Tibial artery (tissue), 4 donors: ENCODE data around the gene DNM1.

Experiments
- DNase-seq, 2 donors: peaks; one replicate each; pipeline ENCODE4 v3.0.0-alpha.2; 2019
- H3K27ac ChIP-seq, 2 donors: fragments of 200-600 bp; sonication (generic) in 1 of 2; 1 replicate in 1 of 2; 2 replicates in 1 of 2; pipeline ENCODE4 v1.5.1; 2018 to 2019; ENCODE audit warnings: mild to moderate bottlenecking in 1 of 2
- H3K27me3 ChIP-seq, 2 donors: fragments of 200-600 bp; sonication (generic) in 1 of 2; one replicate each; pipeline versions ENCODE4 v1.5.1 to v1.6.0; 2016 to 2019
- H3K36me3 ChIP-seq, 3 donors: fragments of 200-600 bp; sonication (generic) in 2 of 3; one replicate each; pipeline ENCODE4 v1.5.1; 2016 to 2019; ENCODE audit warnings: mild to moderate bottlenecking in 2 of 3
- H3K4me1 ChIP-seq, 4 donors: fragments of 200-600 bp; sonication (generic) in 2 of 4; 1 replicate in 3 of 4; 2 replicates in 1 of 4; pipeline ENCODE4 v1.5.1; 2016 to 2019
- H3K4me3 ChIP-seq, 2 donors: fragments of 200-600 bp; sonication (generic) in 1 of 2; 1 replicate in 1 of 2; 2 replicates in 1 of 2; pipeline ENCODE4 v1.5.1; 2018 to 2019; ENCODE audit warnings: mild to moderate bottlenecking in 2 of 2
- H3K9me3 ChIP-seq, 3 donors: fragments of 200-600 bp; sonication (generic) in 1 of 3; one replicate each; pipeline ENCODE4 v1.5.1; 2016 to 2019
- CTCF ChIP-seq, 2 experiments: fragments of 200-600 bp in 1 of 2; fragments of 450-650 bp in 1 of 2; IDR thresholded peaks; one replicate each; pipeline ENCODE4 v1.5.1; 2017 to 2019; ENCODE audit warnings: antibody characterized with exemption in 2 of 2, mild to moderate bottlenecking in 1 of 2, moderate library complexity in 1 of 2
- intact Hi-C: fragments of 100-400 bp; cut with DNase I; formaldehyde crosslinking; loops from one replicate; pipeline ENCODE4 v1.15.0; 2023; ENCODE audit warnings: low total_unique reads

The DNM1 gene

GRCh38 chr9:128294142-128294541 is 91.0 kb downstream of the DNM1 start:
- intact Hi-C loops: no loop called here
- no peaks in the 10 kb centered on the region for H3K9me3 ChIP-seq
- peaks cover 0 to 10% (median 0%) of the 10 kb centered on the region in 3 donors for H3K36me3 ChIP-seq
- H3K4me1 ChIP-seq: no peaks in the 10 kb centered on the region
- no peak overlapping the region for H3K27ac ChIP-seq
- no peaks in the 10 kb centered on the region for H3K27me3 ChIP-seq
- no peak overlapping the region for H3K4me3 ChIP-seq
- no peak for DNase-seq
- TF ChIP-seq CTCF (IDR thresholded peaks at IDR 0.05): no peak

- Histone ChIP-seq H3K27ac (no peak overlapping the region), H3K36me3 (no peaks in the 10 kb centered on the region), H3K4me1 (no peaks in the 10 kb centered on the region), H3K4me3 (no peak overlapping the region), H3K27me3 (no peaks in the 10 kb centered on the region), H3K9me3 (no peaks in the 10 kb centered on the region)
- TF ChIP-seq CTCF (IDR thresholded peaks at IDR 0.05): no peak
- no peak for DNase-seq
- intact Hi-C loops: no loop called here
Observed at GRCh38 chr9:128296340-128297220, 93.4 kb downstream of the DNM1 start.

GRCh38 chr9:128297221-128297773 is 94.1 kb downstream of the DNM1 start:
- intact Hi-C loops: no loop called here
- Histone ChIP-seq H3K4me3 (no peak overlapping the region), H3K36me3 (no peaks in the 10 kb centered on the region), H3K27ac (no peak overlapping the region), H3K4me1 (no peaks in the 10 kb centered on the region), H3K9me3 (no peaks in the 10 kb centered on the region), H3K27me3 (no peaks in the 10 kb centered on the region)
- TF ChIP-seq CTCF (IDR thresholded peaks at IDR 0.05): no peak
- no peak for DNase-seq

GRCh38 chr9:128298535-128299482 is 95.6 kb downstream of the DNM1 start:
- intact Hi-C loops: no loop called here

More at GRCh38 chr9:128298535-128299482, 95.6 kb downstream of the DNM1 start:
- no peaks in the 10 kb centered on the region for H3K4me1 ChIP-seq
- no peak overlapping the region for H3K4me3 ChIP-seq
- no peaks in the 10 kb centered on the region for H3K27me3 ChIP-seq
- H3K27ac ChIP-seq: no peak overlapping the region
- H3K9me3 ChIP-seq: no peaks in the 10 kb centered on the region
- TF ChIP-seq CTCF (IDR thresholded peaks at IDR 0.05): no peak
- DNase-seq: no peak
- H3K36me3 ChIP-seq: no peaks in the 10 kb centered on the region
